ENCODE results near the gene NRG3. TPM values are rescaled to one million over a fixed set of nuclear protein-coding genes. Genes with fewer than 3 reads are reported as not detected.

The NRG3 gene
- total RNA-seq, 4 donors from 2014 or later = 0.22 to 2.4 TPM; not detected in 2

DNA sequence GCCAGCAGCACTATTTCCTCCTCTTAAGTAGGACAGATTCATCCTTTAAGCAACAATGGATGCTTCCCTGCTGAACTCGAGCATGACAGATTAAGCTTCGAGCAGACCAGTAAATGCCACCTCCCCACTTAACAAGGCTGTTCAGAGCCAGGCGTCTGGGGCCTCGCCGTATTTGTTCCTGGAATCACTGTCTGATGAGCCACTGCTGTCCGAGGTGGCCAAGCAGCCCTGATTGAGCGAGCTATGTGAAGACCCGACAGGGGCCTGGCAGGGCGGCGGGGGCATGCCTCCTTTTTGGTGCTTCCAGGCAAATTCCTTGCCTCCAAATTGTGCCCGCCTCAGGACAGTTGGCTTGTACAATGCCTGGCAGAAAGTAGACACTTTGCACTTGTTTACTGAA is 862.6 kb downstream of the NRG3 start:
- TF ChIP-seq, protein P1, sequence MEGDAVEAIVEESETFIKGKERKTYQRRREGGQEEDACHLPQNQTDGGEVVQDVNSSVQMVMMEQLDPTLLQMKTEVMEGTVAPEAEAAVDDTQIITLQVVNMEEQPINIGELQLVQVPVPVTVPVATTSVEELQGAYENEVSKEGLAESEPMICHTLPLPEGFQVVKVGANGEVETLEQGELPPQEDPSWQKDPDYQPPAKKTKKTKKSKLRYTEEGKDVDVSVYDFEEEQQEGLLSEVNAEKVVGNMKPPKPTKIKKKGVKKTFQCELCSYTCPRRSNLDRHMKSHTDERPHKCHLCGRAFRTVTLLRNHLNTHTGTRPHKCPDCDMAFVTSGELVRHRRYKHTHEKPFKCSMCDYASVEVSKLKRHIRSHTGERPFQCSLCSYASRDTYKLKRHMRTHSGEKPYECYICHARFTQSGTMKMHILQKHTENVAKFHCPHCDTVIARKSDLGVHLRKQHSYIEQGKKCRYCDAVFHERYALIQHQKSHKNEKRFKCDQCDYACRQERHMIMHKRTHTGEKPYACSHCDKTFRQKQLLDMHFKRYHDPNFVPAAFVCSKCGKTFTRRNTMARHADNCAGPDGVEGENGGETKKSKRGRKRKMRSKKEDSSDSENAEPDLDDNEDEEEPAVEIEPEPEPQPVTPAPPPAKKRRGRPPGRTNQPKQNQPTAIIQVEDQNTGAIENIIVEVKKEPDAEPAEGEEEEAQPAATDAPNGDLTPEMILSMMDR (IDR thresholded peaks at IDR 0.05; ENCODE audit: low read depth) = no peak

DNA sequence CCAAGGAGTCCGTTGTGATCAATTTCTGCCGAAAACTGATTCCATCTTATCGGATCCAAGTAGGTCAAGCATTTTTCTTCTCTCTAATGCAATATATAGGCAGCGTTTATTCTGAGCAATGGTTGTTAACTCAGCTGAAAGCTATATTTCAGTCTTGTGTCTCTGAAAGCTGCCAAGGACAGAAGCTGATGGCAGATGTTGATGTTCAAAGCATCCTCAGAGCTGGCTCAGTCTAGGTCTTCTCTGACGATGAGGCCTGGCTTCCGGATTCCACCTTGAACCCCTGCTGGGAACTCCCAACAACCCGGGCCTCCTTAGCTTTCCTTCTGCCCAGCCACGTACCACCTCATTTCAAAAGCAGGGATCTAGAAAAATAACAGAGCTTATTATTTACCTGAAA is 863.6 kb downstream of the NRG3 start:
- TF ChIP-seq, protein P1 (IDR thresholded peaks at IDR 0.05; ENCODE audit: low read depth) = no peak

DNA sequence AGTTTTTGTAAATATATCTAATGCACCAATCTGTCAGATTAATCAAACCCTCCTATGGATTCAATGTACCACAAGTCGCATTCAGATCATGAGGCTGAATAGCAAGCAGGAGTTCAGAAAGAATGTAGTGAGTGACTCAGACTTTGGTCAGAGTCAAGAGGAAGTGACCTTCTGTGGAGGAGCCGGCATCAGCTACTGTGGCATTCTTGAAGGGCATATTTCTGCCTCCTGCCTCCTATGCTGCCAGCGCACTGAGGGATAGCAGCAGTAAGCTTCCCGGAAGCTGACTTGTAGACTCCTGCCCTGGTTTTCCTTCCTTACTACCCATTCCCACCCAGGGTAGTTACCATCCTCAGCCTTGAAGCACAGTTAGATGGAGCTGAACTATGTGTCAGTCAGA is 867.5 kb downstream of the NRG3 start:
- TF ChIP-seq, protein P1 (IDR thresholded peaks at IDR 0.05; ENCODE audit: low read depth) = no peak

DNA sequence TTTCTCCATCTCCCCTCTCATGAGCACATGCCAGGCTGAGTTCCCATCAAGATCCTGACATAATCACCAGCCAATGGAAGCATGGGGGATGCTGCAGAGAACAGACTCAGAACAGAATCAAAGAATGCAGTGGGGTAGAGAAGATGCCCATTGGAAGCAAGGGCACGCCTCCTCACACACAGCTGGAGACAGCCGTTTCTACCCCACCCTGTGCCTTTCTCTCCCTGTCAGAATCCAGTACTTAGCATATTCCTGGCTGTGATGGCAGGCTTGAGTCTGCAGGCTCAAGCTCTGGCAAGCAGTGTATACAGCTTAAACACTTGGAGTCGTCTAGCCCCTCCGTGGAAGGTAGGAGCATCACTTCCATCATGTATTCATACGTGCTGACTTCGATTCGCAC is 867.9 kb downstream of the NRG3 start:
- TF ChIP-seq, protein P1 (IDR thresholded peaks at IDR 0.05; ENCODE audit: low read depth) = no peak

DNA sequence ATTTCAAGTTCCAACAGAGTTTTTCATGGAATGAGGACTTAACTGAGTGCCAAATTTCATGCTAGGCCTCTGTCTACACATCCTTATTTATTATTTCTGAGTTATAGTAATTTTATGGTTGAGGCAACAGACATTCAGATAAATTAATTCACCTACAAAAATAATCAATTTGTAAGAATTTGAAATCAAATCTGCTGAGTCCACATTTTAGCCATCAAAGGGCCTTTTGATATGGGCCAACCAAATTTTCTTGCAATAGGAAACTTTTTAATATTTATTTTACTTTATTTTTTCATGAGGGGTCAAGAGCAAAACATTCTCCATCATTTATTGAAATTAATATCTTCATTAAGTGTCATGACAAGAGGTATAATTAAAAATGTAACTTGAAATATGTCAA is 875.5 kb downstream of the NRG3 start:
- TF ChIP-seq, protein P1 (IDR thresholded peaks at IDR 0.05; ENCODE audit: low read depth) = no peak

DNA sequence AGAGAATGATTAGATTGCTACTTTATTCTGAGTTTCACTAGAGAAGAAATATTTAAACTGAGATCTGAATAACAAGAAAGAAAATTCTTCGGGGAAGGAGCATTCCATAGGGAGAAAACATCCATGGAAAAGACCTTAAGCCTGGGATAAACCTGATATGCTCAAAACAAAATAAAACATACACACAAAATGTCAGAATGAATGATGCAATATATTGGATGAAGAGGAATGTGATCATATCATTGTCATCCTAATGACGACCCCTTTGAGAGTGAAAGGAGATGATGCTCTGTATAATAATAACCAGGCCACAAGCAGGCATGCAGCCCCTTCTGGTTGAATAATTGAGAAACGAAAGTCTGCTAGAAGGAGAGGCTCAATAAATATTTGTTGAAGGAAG is 882.4 kb downstream of the NRG3 start:
- TF ChIP-seq, protein P1 (IDR thresholded peaks at IDR 0.05; ENCODE audit: low read depth) = no peak

DNA sequence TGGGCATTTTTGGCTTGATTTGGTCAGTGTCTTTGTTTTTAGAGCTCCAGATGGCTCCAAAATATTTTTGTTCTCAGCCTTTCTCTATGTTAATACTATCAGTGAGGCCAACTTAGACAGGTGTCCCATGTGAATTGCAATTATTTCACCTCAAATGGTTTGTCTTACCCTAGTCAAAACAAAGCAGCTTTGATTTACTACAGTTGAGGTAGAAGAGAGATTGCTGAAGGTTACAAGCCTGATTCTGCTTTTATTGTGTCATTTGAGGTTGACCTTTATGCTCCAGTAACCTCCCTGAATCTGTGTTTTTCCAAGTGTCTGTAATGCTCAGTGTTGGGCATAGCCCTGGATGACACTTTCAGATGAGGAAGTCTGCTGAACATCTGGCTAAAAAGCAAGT is 882.9 kb downstream of the NRG3 start:
- TF ChIP-seq, protein P1 (IDR thresholded peaks at IDR 0.05; ENCODE audit: low read depth) = no peak

Data from subcutaneous adipose tissue (tissue), 4 donors.